ELF-1 (cell line): ENCODE measurements around the gene ORAI1.
"Not testable (repeated sequence)": the region's sequence is repeated elsewhere in the genome, so short reads cannot be mapped to it uniquely, and the experiment has no call there.

ENCODE experiments used
- DNase-seq: peaks from one replicate; pipeline ENCODE4 v3.0.0-alpha.2; 2016; ENCODE audit warnings: low read depth, low spot score

The ORAI1 gene

DNA sequence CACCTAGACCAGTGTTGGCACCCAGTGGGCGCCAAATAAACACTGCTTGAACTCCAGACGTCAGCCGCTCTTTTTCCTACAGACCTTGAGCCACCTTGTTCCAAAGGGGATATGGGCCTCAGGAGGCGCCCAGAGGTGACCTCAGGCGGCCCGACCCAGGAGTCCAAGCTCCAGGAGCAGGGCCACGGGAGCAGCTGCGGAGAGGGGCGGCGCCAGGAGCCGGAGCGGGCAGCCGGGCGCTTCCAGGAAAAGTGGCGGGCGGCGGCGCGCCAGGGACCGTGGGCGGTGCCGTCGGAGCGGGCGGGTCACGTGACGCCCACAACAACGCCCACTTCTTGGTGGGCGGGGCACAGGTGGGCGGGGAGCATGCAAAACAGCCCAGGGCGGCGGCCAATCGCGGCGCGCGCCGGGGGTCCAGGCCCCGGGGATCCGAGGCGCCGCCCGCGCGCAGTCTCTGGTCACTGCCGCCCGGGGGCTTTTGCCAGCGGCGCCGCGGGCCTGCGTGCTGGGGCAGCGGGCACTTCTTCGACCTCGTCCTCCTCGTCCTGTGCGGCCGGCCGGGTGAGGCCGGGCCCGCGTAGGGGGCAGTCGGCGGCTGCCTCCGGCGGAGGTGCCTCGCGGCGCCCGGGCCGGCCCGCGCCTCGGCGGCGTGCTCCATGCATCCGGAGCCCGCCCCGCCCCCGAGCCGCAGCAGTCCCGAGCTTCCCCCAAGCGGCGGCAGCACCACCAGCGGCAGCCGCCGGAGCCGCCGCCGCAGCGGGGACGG, at the start of gene ORAI1:
ORAI1 (plus strand) TSS at position 444 of the 766 bp plus-strand sequence.
- DNase-seq = peak; percentile 96

DNA sequence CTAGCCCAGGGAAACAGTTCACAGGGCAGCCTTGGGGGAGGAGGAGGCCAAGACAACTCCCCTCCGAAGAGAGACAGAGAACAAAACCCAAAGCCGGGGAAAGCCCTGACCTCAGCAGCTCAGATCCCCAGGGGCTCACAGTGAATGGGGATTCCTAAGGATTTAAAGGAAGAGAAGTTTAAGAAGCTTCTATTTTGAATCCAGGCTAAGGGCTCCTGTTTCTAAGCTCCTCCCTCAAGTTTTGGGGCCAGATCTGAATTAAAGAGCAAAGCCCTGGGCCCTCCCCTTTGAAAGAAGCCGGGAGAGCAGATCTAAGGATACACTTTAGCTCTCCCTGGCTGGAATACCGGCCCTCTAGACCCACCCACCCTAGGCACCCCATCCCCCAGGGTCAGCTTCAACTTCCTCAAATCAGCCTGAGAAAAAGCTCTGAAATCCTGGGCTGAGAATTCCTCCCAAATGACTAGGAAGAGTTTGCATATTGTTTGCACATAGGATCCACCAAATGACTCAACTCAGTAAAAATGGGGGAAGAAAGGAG, 49.4 kb upstream of the ORAI1 start:
- peak; percentile 93 for DNase-seq

DNA sequence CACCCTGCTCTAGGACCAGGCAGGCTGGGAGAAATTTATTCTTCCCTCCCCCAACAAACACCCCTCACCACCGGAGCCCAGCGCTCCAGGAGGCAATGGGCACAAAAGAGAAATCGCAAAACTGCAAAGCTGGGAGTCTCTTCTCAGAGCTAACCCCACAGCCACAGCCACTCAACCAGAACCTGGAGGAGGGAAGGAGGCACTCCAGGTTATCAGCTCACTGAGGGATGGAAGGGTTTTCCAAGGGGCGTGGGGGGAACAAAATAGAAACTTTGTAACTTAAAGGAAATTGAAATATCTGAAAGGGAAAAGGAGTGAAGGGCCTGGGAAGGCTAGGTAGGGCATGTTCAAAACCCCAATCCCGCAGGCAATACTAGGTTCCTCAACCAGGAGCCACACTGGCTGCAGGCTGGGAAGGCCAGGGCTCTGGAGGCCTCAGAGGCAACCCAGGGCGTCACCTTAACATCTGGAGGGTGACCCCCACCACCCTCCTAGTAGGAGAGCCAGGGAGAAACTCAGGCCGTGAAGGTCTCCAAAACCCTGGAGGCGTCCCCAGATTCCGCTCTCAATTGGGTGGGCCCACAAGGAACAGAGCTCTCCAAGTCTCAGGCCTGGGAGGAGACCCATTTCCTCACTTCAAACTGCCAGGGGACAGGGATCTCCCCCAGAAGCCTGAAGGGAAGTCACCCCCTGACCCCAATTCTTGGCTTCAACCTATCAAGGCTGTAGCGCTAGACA, 48.7 kb upstream of the ORAI1 start:
- DNase-seq = peak; percentile 72

DNA sequence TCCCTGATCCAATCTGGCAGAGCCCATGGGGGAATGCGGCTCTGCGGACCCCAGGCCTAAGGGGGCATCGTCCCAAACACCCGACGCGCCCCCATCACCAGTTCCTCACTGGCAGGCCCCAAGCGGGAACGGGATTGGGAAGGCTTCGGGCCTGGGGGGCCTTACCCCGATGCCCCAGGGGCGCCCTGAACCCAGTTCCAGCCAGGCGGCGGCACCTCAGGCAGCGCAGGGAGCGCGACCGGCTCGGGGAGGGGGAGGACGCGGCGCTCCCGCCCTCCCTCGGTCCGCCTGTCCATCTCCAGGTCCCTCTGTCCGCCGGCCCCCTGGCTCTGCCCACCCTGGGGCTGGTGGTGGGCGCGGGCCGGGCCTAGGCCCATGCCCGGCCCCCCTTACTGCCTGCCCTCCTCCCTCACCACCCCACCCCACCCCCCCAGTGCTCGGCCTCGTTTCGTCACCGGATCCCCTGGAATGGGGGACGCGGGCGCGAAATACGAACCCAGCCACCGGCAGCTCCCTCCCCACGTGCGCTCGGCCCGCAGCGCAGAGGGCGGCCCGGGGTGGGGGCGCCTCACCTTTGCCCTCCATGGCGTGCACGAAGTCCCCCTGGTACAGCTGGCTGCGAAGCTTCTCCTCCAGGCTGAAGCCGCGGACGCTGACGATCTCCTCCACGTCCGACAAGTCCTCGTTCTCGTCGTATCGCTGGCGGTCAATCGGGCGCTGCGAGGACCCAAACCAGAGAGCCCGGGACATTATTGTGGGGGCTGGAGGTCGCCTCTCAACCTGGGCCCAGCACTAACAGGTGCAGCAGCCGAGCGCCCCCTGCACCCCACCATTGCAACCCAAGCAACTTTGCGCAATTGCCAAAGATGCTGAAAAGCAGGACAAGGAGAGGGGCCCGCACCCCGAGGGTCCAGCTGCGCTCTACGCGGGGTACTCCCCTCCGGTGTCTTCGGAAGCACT, 47.8 kb upstream of the ORAI1 start:
- peak; percentile 63 for DNase-seq

DNA sequence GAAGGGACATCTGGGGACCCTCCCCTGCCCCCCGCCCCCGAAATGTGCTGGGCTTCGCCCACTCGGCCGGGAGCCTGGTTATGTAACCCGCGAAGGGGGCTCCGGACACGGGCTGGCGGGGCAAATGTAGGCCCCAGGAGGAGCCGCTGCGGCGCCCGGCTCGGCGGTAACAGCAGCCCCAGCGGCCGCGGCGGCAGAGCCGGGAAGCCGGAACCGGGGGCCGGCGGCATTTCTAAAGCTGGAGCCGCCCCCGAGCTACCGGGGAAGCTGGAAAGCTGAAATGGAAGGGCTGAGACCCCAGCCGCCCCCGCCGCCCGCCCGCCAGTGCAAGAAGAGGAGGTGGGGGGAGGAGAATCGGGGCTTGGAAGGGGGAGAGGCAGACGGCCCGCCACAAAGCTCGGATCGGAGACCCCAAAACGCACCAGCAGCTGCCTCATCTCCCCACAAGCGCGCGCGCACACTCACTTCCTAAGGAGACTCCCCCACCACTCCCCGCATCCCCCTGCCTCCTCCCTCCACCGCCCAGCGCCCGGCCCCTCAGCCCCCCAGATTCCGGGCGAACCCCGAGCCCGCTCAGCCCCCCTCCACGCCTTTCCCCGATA, 47.0 kb upstream of the ORAI1 start:
- no peak for DNase-seq

DNA sequence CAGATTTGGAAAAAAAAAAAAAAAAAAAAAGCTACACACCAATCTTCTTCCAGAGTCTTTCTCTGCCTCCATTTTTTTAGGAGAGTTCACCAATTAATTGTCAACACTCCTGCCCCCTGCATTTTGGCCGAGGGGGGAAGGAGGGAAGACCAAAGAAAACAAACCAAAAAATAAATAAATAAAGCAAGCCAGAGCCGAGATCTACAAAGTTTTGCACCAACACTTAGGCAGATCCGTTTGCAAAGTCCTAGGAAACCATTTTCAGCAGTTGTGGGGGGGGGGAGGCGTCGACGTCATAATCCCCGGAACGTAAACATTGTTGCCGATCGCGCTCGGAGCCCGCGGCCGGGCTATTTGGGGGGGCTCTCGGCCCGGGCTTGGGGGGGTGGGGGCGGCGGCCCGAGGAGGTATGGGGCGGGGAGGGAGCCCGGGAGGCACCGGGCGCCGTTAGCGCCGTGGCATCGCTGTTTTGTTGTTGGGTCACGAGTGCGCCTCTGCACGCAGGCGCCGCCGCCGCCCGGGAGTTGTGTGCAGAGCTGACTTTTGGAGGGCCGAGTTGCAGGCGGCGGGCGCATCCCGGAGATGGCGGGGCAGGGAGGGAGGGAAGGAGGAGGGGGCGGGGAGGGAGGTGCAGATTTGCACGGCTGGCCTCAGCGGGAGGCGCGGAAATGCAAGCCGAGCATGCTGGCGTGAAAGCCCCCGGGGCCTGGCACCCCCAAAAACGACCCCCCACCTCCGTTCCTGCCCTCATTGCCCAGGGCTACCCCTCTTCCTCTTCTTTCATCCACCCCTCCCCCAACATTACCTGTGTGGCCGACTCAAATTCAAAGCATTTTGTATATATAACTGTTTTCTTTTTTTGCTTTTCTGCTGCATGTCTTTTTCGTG, 46.1 kb upstream of the ORAI1 start:
- DNase-seq = peak; percentile 71

DNA sequence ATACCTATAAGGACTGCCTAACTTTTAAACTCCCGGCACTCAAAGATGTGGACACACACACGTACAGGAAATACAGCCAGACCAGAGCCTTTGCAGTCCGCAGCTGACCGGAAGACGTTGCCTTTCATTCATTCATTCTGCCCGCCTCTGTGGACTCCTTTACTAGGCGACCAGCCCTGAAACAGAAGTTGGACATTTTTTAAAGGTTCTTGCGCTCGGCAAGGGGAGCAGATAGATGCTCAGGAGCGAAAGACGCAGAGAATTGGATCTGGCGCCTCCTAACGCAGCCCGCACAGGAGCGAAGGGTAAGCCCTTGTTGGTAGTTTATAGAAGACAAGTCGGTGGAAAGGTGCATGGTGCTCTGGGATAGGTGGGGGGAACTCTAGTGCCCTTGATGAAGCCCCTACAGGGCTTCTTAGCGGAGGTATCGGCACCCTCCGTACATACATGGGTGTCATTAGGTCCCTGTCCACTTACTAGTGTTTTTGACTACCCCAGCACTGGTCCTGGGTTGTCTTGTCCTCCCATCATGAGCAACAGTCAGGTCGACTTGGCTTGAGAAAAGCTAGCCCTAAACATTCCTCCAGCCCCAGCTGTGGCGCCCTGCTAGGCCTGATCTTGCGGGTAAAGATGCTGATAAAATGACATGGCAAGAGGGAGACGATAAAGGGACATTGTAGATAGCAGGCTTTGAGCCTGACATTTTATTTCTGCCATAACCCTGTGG, 45.2 kb upstream of the ORAI1 start, which contains the start of gene KDM2B:
KDM2B (minus strand) TSS at position 65 of the 727 bp plus-strand sequence. CDS start 112 bp downstream, outside the sequence.
- DNase-seq = peak; percentile 79

DNA sequence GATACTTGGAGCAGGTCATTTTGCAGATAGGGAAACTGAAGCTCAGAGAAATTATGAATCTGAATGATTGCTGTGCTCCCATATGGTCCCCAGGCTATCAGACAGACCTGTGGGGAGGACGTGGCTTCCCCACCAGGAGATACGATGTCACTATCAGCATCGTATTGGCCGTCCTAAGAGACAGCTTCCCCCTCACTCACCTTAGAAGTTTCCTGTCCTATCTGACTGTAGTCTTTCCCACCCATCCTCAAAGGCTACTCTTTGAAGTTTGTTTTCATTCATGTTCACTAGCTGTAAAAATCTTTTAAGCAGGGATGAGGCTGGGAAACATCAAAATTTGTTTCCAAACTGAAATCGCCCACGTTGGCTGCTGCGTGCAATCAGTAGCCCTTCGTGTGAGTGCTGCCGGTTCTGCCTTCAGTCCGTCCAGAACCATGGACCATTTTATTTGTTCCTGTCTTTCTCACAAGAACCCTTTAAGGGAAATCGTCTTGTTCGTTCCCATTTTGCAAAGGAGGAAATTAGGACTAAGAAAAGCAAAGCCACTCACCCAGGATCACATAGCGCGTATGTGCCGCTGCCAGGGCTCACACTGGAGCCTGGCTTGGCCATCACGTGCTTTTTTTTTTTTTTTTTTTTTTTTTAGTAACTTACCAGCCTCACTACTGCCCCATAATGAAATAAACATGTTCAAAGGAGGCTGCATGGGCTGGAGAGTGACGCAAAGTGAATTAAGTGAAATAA, 44.5 kb upstream of the ORAI1 start:
- DNase-seq = peak; percentile 64

DNA sequence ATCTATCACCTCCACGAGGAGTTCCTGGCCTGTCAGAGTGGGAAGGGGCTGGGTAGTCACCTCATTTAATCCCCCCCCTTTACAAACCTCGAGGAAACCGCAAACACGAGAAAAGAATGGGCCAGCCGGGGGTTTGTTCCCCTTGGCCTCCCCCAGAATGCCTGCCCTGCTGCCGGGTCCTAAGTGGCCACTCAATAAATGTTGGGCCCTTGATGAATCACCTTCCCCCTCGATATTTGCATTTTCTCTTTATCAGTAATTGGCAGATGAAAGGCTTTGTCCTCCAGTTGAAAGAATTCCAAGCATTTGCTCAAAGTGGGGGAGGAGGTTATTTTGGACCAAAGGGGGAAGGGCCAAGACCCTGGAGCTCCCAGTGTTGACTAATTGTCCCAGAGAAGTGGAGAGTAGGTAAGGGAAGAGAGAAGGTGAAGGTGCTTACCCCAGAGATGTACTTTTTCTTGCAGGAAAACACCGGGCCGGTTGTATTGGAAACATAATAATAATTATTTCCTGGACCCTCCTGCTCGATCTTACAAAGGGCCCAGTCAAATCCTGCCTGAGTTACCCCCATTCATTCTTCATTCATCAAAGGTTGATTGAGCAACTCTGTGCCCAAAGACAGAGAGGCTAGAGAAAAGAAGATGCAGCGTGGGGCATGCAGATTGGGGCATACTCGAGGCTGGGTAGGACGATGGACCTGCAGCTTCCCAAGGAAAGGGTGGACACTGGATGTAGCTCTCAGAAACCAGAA, 43.6 kb upstream of the ORAI1 start:
- peak; percentile 96 for DNase-seq

DNA sequence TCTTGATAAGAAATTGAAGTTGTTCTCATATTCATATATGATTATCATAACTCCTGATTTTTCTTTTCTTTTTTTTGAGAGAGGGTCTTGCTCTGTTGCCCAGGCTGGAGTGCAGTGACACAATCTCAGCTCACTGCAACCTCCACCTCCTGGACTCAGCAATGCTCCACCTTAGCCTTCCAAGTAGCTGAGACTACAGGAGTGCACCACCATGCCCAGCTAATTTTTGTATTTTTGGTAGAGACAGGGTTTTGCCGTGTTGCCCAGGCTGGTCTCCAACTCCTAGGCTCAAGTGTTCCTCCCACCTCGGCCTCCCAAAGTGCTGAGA, 43.0 kb upstream of the ORAI1 start:
- not testable (repeated sequence) for DNase-seq

DNA sequence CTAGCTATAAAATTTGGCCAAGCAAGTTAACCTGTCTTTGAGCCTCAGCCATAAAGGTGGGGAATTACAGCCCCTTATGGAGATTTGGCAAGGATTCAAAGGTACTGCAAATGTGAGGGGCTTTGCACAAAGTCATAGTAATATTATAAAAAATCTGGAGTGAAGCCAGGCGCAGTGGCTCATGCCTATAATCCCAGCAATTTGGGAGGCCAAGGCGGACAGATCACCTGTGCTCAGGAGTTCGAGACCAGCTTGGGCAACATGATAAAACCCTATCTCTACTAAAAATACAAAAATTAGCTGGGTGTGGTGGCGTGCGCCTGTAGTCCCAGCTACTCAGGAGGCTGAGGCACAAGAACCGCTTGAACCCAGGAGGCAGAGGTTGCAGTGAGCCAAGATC, 41.4 kb upstream of the ORAI1 start:
- DNase-seq = not testable (repeated sequence)

DNA sequence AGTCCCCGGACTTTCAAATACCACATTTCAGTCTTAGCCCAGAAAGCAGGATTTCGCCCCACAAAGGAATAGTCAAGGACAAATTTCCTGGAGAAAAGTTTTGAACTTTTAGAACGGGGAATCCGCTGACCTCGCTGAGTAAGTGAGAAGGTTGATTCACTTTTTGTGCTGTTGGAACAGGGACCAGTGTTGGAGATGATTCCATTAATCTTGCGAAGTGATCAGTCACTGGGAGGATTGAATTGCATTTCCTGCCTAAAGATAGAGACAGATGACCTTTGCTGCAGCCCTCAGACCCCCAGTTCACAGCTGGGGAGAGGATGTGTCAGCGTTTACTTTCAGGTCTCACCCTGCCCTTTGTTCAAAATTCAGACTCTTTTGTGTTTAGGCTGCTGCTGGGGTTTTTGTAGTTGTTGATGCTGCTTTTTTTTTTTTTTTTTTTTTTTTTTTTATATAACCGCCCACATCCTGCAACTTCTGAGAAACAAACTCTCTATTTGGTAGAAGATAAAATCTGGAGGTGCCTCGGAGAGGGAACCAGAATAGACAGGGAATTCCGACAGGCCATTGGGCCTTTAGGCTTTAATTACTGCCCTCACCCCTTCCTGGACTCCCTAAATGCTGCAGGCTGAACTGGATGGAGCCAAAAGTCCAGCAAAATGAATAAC, 35.7 kb upstream of the ORAI1 start:
- DNase-seq = peak; percentile 71

DNA sequence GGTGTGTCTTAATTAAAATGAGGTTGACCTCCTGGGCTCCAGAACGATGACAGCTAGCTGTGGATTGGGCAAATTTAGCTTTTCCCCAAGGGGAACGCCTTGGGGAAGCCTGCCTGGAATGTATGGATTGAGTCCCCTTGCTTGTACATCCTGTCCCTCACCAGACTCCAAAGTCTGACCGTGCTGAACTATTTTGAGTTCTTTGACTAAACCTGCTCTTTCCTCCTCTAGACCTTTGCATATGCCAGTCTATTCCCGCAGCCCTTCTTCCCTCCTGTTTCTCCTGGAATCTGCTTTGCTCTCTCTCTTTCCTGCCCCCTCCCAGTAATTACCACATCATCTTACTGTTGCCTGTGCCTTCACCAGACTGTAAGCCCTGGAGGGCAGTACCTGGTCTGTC, 34.0 kb upstream of the ORAI1 start:
- DNase-seq = peak; percentile 61

DNA sequence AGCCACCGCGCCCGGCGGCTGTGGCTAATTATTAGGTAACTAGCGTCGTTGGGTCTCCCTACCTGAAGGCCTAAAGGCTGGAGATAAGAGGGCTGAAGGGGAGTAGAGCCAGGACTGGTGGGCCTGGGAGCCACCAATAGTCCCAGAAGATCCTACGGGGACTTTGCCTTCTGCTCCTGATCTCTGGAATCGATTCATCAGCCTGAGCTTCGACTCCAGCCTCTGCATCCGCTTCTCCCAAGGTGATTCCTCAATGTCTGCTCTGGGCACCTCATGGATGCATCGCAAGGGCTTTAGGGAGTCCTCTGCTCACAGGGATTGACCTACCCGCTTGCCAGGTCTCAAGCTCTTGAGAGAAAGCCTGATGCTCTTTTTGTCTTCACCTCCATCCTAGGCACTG, 30.8 kb upstream of the ORAI1 start:
- DNase-seq = no peak

DNA sequence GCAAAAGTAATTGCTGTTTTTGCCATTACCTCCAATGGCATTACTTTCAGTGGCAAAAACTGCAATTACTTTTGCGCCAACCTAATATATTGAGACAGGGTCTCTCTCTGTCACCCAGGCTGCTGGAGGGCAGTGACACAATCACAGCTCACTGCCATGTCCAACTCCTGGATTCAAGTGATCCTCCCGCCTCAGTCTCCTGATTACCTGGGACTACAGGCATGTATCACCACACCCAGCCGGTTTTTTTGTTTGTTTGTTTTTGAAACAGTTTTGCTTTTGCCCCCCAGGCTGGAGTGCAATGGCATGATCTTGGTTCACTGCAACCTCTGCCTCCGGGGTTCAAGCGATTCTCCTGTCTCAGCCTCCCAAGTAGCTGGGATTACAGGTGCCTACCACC, 29.8 kb upstream of the ORAI1 start:
- DNase-seq = no peak

DNA sequence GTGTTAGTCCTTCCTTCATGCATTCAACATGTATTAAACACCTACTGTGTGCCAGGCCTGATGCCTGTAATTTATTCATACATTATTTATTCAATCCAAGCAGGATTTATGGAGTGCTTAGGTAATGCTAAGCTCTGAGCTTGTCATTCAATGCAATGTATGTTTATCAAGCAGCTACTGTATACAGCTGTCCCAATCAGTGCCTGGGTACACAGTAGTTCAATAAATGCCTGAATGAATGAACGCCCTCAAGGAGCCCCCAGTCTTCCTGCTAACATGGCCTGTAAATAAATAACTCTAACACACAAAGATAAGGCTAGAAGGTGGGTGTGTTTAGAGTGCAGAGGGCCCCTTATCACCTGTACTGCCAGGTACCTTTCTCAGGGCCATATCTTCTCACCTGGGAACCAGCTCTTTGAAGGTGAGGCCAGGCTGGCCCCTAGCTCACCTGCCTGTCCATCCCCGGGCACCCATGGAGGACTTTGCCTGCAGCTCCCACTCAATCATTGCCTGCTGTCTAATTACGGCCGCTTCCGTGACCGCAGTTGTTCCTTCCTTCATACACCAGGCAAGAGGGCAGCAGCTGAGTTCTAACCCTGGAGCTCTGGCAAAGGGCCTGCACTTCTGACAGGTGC, 25.5 kb upstream of the ORAI1 start:
- DNase-seq = no peak

DNA sequence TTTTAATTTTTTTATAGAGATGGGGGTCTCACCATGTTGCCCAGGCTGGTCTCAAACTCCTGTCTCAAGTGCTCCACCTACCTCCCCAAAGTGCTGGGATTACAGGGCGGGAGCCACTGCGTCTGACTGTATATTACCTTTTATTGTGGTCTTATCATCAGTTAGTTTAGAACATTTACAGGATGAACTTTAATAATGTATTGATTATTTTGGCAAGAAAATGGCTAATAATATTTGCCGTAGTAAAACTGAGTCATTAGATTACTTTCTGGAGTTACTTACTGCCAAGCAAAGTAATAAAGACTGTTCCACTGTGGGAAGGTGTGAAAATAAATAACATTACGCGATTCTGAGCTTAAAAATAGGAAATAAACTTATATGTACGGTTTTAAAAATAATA, 23.6 kb upstream of the ORAI1 start:
- DNase-seq = no peak
